M059J (cell line): ENCODE data around the gene NAB2. TPM values are rescaled to one million over a fixed set of nuclear protein-coding genes. Genes with fewer than 3 reads are reported as not detected.

Source experiments
- DNase-seq: peaks from one replicate; pipeline ENCODE4 v3.0.0-alpha.2; 2012; ENCODE audit warnings: low read depth
- total RNA-seq: library from RNA; depleted of rRNA; stranded (reverse); fragments of >200 nt; shearing (Covaris generic); gene quantifications from 2 replicates; pipeline ENCODE4 v1.2.3, GENCODE V29; 2014

Gene NAB2
- total RNA-seq, 1 experiment from 2014 or later: 18.9 TPM

DNA sequence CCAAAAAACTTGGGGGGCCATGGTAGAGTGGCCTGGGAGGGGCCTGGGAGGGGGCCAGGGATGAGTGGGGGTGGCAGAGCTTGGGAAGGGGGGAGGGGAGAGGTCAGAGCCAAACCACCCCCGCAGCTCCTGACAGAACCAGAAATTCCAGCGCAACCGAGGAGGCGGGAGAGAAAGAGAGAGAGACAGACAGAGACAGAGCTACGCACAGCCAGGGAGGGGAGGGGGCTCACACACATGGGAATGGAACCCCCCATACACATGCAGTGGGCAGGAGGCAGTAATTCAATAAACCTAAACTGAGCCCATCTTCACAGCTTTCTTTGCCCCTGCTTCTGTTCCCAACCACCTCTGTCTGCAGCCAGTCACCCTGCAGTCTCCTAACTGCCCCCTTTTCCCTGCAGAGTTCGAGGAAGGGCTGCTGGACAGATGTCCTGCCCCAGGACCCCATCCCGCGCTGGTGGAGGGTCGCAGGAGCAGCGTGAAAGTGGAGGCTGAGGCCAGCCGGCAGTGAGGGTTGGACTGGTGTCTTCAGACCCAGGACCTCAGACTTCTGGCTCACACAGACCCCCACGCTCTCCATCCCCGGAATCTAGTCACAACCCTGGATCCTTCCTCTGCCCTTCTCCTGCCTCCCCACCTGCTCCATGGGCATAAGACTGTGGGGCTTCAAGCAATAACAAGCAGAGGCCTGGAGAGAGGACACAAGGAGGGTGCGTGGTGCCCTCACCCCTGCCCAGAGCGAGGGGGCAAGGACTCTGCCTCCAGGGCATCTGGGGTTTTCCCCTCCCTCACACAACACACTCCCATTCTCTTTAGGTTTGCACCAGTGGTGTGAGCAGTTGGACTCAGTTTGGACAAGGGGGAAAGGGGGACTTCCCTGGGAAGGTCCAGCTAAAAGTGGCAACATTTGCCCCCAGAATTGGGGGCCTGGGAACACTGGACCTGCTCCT lies 5.6 kb downstream of the NAB2 start:
- DNase-seq: no peak

DNA sequence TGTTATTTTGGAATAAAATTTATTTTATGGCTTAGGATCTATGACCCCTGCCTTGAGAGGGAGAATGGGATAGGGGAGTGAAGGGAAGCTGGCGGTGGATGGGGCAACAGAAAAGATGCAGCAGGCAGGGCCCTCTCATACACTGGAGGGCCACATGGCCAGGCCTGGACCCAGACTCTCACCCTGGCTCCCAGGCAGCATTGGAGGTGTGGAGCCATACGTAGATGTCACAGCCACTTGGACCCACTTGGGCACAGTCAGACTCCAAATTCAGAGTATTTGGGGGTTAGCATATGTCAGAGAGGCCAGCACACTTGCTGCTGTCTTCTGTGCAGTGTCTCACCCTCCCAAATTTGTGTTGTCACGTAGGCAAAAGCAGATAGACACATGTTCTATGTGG lies 6.5 kb downstream of the NAB2 start:
- no peak for DNase-seq

DNA sequence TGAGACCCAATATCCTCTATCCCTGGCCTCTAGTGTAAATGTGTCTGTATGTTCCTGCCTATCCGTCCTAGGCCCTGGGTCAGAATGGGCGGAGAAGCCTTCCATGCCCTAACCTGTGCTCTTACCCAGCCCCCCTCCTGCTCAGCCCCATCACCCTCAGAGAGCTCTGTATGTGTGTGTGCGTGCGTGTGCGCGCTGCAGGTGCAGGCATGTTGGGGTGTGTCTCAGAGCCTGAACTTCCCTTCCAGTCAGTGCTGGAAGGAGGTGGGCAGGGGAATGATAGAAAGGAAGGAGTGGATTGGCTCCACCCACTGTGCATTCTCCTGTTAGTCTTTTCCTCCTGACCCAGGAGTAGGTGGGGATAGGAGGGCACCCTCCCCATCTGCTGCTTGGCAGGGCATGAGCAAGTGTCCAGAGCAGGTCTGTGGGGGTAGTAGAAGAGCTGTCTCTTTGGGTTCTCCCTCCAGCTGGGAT lies 7.2 kb downstream of the NAB2 start:
- DNase-seq: peak; percentile 18

DNA sequence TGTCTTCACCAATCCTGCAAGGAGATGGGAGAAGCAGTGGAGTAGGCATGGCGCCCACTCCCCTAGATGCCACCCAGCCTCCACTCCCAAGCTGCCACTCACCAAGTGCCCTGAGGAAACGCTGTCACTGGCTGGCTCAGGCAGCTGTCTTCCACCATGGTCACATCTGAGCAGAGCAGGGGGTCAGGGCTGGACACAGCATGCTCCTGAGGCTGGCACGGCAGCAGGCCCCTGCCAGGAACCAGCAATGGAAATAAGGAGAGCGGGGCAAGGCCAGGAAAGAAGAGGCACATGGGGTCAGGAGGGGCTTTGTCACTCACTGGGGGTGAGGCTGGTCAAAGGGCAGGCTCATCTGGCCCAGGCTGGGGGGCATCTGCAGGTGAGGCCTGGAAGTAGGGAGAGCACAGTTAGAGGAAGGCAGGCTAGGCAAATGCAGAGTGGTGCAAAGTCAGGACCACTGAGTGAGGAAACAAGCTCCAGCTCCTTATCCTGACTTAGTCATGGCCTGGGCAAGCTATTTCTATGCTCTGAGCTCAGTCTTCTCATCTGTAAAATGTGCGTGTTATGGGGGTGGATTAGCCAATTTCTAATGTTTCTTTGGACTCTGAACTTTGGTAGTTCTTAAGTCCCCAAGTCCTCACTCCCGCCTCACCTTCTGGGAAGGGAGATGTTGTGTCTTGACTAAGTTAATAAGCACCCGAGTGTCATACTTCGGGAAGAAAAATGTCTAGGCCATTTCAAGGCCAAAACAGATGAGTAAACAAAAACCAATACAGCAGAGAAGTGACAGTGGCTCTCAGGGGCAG lies 8.0 kb downstream of the NAB2 start:
- no peak for DNase-seq

DNA sequence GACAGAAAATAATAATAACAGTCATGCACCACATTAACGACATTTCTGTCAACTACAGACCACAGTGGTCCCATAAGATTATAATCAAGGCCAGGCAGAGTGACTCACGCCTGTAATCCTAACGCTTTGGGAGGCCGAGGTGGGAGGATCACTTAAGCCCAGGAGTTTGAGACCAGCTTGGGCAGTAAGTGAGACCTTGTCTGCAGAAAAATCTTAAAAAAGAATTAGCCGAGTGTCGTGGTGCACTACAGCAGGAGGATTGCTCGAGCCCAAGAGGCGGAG lies 8.6 kb downstream of the NAB2 start:
- no peak for DNase-seq

DNA sequence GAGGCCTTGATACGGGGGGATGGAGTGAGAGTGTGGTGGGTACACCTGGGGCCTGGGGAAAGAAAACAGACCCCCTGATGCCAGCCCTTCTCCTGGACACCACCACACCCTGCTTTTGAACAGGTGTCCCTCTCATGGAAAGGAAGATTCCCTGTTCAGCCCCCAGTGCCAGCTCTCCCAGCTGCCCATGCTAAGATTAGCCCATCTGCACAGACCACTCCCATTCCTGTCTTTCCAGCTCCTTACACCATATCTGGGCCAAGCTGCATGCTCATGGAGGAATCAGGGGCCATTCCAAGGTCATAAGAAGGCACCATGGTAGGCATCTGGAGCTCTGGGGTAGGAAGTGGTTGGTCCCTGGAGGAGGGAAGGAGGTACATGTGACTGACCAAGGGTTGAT lies 9.6 kb downstream of the NAB2 start:
- no peak for DNase-seq

DNA sequence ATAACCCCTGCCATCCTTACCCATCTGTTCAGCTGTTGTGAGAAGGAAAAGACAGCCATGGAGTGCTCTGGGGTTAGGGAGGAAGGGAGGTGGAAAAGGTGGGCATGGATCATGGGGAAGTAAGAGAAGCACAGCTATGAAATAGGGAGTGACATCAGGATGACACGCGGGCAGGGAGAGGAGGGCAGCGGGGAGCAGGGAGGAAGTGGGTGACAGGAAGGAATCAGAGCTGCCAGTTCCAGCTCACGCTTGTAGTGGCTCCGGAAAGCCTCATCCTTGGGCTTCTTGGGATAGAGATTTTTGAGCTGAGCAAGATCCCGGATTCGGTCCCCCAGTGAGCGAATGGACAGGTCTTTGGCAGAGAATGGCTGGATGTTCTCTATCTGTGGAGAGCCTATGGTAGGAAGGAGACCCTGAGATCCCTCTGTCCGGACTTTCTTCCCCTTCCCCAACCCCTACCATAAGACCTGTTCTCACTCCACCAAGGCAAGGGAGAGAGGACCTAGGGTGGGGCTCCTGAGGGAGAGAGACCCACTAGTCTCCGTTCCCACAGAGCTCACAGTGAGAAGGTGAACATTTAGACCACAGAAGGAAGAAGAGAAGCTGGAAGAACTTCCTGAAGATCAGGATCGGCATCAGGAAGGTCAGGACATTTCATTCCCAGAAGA lies 10.3 kb downstream of the NAB2 start:
- peak; percentile 30 for DNase-seq

DNA sequence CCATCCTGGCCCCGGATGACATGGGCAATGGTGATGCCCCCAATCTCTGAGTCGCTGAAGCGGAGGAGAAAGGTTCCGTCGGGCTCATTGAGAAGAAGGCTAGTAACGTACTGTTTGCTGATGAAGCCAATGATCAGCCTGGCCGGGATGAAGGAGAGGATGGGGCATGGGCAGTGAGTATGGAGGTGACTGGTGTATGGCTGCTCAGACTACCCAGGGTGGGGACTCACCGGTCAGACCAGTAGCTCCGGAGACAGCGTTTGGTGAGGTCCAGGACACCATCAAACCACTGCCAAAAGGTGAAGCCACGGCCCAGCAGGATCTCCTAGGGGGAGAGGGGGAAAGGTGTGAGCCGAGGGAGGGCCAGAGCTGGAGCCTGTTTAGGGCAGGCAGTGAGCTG lies 10.9 kb downstream of the NAB2 start:
- no peak for DNase-seq

DNA sequence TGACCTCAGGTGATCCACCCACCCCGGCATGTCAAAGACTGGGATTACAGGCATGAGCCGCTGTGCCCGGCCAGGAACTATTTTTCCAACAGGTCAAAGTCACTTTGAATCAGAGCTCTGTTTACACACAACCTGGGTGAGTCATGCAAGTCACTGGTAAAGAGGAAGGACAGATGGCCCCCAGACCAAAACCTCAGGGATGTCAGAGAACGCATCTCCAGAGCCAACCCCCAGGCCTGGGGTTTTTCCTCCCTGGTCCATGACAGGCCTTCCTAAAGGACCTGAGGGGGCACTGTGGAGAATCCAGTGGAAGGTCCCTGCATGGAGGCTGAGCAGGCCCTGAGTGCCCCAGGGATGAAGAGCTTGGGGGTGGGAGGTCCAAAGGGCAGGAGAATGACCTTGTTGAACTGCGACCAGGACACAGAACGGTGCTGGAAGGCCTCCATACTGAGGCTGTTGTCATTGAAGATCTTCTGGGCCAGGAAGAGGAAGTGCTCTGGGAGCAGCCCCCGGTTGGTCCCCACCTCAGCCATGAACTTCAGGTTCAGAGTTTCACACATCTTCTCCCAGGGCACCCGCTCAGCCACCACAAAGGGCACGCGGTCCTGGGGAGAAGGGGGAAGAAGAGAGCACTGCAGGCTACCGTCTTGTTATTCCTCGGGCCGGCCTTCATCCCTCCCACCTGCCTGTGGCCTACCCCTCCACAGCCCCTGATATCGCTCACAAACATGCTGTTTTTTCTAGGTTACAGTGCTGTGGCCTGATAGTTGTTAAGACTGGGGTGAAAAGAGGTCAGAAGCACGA lies 13.2 kb downstream of the NAB2 start:
- DNase-seq: peak; percentile 79

GRCh38 chr12:57103856-57104255 lies 14.9 kb downstream of the NAB2 start:
- peak; percentile 46 for DNase-seq

DNA sequence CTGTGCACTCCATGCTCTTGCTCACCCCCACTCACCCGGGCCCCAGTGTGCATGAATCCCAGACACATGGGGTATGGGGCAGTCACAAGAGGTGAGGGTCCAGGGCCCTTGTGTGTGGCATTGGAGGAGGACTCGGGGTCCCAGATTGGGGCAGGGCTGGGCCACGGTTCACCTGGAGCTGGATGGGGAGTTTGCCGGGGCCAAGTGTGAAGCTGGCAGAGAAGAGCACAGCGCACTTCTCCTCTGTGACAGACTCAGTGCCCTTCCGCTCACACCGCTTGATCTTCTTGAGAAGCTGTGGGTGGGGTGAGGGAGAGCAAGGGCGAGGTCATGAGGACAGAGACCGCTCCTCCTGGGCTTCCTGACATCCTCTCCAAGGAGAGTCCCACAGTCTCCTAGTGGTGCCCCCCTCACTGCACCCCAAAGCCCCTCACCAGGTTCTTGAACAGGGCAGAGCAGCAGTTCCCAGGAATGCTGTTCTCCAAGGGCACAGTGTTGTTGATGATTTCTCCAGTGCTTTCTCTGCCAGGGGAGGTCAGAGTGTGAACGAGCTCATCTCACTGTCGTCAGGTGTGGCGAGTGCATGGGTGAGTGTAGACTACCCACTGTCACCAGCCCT lies 15.5 kb downstream of the NAB2 start:
- no peak for DNase-seq

DNA sequence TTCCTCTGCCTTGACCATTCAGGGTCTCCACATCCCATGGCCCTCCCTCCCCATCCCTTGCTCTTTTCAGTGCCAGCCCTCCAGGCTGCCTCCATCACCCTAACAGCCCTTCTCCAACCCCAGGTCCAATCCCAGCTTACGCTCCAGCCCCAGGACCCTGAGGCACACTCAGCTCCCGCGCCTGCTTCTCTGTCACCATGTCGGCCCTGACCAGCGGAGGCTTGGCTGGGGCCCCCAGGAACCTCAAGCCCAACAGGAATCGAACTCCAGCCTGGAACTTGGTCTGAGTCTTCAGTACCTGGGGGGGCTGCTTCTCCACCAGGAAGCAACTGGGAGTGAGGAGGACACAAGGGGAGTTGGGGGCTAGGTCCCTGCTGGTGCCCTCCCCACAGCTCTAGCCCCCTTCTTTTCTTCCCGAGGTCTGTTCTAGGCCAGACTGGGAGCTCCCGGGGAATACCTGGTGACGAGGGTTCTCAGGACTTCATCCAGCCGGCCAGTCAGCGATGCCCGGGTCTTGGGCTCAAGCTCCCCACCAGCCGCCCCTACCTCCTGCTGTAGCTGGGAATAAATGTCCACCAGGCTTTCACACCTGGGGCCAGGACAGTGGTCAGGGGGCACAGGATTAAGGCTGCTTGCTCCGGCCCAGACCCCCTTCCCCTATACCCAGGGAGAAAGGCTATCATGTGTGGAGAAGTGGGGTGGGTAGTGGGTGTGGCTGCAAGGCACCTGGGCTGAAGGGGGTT lies 16.3 kb downstream of the NAB2 start:
- DNase-seq: no peak

DNA sequence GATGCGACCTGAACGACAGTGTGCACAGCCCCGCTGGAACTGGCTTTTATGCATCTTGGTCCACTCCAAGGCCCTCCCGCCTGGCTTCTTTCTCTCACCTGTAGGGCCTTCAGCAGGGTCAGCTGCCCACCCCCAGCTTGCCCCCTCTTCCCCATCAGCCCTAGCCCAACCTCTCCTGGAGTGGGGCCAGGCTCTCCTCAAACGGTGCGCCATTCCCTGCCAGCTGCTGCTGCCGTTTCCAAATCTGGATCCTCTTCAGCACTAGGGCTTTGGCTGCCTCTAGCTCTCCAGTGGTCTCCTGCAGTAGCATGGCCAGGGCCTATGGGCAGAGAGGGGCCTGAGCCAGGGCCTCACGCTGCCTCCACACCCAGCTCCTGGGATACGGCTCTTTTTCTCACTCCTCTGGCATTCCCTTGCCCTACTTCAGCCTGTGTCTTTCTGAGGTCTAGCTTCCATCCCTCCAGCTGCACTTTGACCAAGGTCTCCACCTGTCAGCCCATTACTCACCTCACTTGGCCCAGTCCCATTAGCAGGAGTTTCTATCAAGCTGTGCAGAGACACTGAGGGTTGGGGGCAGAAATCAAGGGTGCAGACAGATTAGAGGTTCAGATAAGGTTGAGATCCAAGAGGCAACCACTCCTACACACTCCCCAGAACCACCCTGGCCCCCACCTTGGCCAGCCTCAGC lies 17.3 kb downstream of the NAB2 start:
- DNase-seq: no peak

DNA sequence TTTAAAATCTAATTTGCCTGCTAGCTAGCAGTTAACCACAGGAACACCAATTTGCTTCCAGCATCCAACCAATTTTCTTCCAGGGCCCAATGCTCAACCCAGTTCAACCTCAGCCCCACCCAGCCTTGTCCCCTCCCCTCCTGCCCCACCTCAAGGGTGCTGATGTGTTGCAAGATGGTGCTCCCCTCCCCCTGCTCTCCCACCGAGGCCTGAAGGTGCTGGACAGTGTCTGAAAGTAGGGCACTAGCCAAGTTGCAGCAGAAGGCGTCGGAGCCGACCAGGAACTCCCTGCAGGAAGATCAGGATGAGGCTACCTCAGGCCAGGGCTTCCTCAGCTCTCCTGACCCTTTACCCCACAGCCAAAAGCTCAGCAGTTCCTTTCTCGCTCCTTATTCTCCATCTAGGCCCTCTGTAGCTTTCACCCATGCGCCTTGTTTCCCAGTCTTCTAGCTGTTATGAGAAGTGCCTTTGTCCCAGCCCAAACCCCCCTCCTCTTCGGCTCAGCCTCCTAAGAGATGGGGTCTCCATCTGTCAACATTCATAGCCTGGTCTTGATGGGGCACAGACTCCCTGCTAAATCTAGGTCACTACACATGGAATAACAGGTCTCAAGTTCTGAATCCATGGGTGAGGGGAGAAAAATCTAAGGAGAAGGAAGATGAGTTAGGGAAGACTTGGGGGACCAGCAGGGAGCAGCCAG lies 18.7 kb downstream of the NAB2 start:
- no peak for DNase-seq

- DNase-seq: no peak
Observed at GRCh38 chr12:57109207-57110103, 20.5 kb downstream of the NAB2 start.

- DNase-seq: no peak
Observed at GRCh38 chr12:57110104-57111030, 21.5 kb downstream of the NAB2 start.
